HCT116 (cell line): ENCODE measurements around the gene ANXA8. TPM values are rescaled to one million over a fixed set of nuclear protein-coding genes. Genes with fewer than 3 reads are reported as not detected.

Experiments
- ATAC-seq: fragments of 200-7000 bp; cut with Tn5 transposase; 2 replicates; pipeline ENCODE4 v1.9.1; 2020; ENCODE audit warnings: mild to moderate bottlenecking, moderate library complexity
- BruUV-seq: library from RNA; stranded (reverse); fragments of 400-500 nt; replicated peaks from 2 replicates; lab custom pipeline; 2021; lab: Mats Ljungman, UMichigan
- CTCF ChIA-PET: fragments of 300-600 bp; sonication (Branson Sonifier 250); formaldehyde crosslinking; loops from one replicate; lab custom pipeline; 2021; ENCODE audit warnings: antibody characterized with exemption; lab: Charles Lee
- POLR2A ChIA-PET: fragments of 300-600, 350-600 bp; sonication (Branson Sonifier 250); formaldehyde crosslinking; loops from one replicate; lab custom pipeline; 2021; ENCODE audit warnings: antibody characterized with exemption; lab: Charles Lee
- RAD21 ChIA-PET, 2 experiments: fragments of 300-600 bp; sonication (Branson Sonifier 250); formaldehyde crosslinking; loops; one replicate each; lab custom pipeline; 2023; ENCODE audit warnings: low total read pairs in 2 of 2; ENCODE audit not compliant: uncharacterized antibody in 2 of 2, unreplicated experiment in 2 of 2, low non-redundant PET in 1 of 2; lab: Charles Lee
- DNase-seq: peaks from one replicate; pipeline ENCODE4 v3.0.0-alpha.2; 2010; ENCODE audit warnings: low read depth, low spot score
- H2AFZ ChIP-seq: fragments of 200-600 bp; shearing (Covaris generic), sonication (generic); 2 replicates; pipeline ENCODE4 v1.6.1; 2017; ENCODE audit warnings: low read depth, mixed run types, mixed read lengths, antibody characterized with exemption, low read length; ENCODE audit not compliant: poor library complexity, severe bottlenecking
- H3K27ac ChIP-seq: 2 replicates; pipeline ENCODE4 v1.5.1; 2012; ENCODE audit warnings: low read depth, low read length
- H3K27me3 ChIP-seq: fragments of 200-600 bp; sonication (generic); 2 replicates; pipeline ENCODE4 v1.6.1; 2016; ENCODE audit warnings: mixed run types, low read length, mixed read lengths; ENCODE audit not compliant: insufficient read depth
- H3K36me3 ChIP-seq, 2 experiments: fragments of 200-500 bp in 1 of 2; fragments of 200-600 bp in 1 of 2; sonication (Bioruptor generic) in 1 of 2; sonication (generic) in 1 of 2; 2 replicates each; pipeline versions ENCODE4 v1.5.1 to v1.6.1; 2014 to 2016; ENCODE audit warnings: low read length in 2 of 2, inconsistent platforms in 1 of 2, mixed read lengths in 1 of 2, mixed run types in 1 of 2; ENCODE audit not compliant: insufficient read depth in 2 of 2, control insufficient read depth in 1 of 2
- H3K4me1 ChIP-seq, 2 experiments: fragments of 200-600 bp in 1 of 2; sonication (generic) in 1 of 2; 2 replicates each; pipeline versions ENCODE4 v1.5.1 to v1.6.1; 2012 to 2017; ENCODE audit warnings: low read length in 2 of 2, inconsistent platforms in 1 of 2, mild to moderate bottlenecking in 1 of 2, mixed read lengths in 1 of 2, mixed run types in 1 of 2, moderate library complexity in 1 of 2; ENCODE audit not compliant: insufficient read depth in 2 of 2, control insufficient read depth in 1 of 2
- H3K4me2 ChIP-seq: fragments of 200-600 bp; sonication (generic); 2 replicates; pipeline ENCODE4 v1.6.1; 2017; ENCODE audit warnings: mixed run types, low read length, mixed read lengths
- H3K4me3 ChIP-seq, 2 experiments: fragments of 200-600 bp in 1 of 2; sonication (generic) in 1 of 2; replicated peaks in 1 of 2; 2 replicates each; pipeline ENCODE4 v1.5.1; 2011 to 2016; ENCODE audit warnings: low read length in 2 of 2, control low read depth in 1 of 2, low read depth in 1 of 2, mild to moderate bottlenecking in 1 of 2, mixed read lengths in 1 of 2, mixed run types in 1 of 2
- H3K79me2 ChIP-seq: fragments of 200-600 bp; sonication (generic); 2 replicates; pipeline ENCODE4 v1.6.1; 2017; ENCODE audit warnings: mild to moderate bottlenecking, mixed run types, low read length, moderate library complexity, mixed read lengths; ENCODE audit not compliant: insufficient read depth
- H3K9ac ChIP-seq: fragments of 200-600 bp; sonication (generic); 2 replicates; pipeline ENCODE4 v1.6.1; 2016; ENCODE audit warnings: low read length, mixed read lengths
- H3K9me2 ChIP-seq: fragments of 200-600 bp; sonication (generic), shearing (Covaris generic); 2 replicates; pipeline ENCODE4 v1.6.1; 2017; ENCODE audit warnings: mixed run types, mild to moderate bottlenecking, moderate library complexity; ENCODE audit not compliant: insufficient read depth
- H3K9me3 ChIP-seq, 2 experiments: fragments of 200-500 bp in 1 of 2; fragments of 200-600 bp in 1 of 2; sonication (Bioruptor generic) in 1 of 2; sonication (generic) in 1 of 2; 2 replicates each; pipeline ENCODE4 v1.6.1; 2014 to 2017; ENCODE audit warnings: low read length in 2 of 2, mixed read lengths in 2 of 2, inconsistent platforms in 1 of 2, low read depth in 1 of 2, mild to moderate bottlenecking in 1 of 2, mixed run types in 1 of 2, moderate library complexity in 1 of 2; ENCODE audit not compliant: control insufficient read depth in 1 of 2, insufficient read depth in 1 of 2
- H4K20me1 ChIP-seq: fragments of 200-600 bp; sonication (generic), shearing (Covaris generic); 2 replicates; pipeline ENCODE4 v1.6.1; 2017; ENCODE audit warnings: mixed run types, mild to moderate bottlenecking, moderate library complexity; ENCODE audit not compliant: insufficient read depth
- EGR1 ChIP-seq: IDR thresholded peaks from 2 replicates; pipeline ENCODE4 v1.6.1; 2012; ENCODE audit warnings: low read depth
- EZH2 ChIP-seq: fragments of 200-600 bp; sonication (generic); IDR thresholded peaks from 2 replicates; pipeline ENCODE4 v1.6.1; 2017; ENCODE audit warnings: antibody characterized with exemption, mixed run types
- FOSL1 ChIP-seq: IDR thresholded peaks from 2 replicates; pipeline ENCODE4 v1.6.1; 2012; ENCODE audit warnings: low read depth
- JUND ChIP-seq: IDR thresholded peaks from 2 replicates; pipeline ENCODE4 v1.6.1; 2012
- POLR2AphosphoS5 ChIP-seq: IDR thresholded peaks from 2 replicates; pipeline ENCODE4 v1.6.1; 2011; ENCODE audit warnings: mild to moderate bottlenecking, low read depth, low read length, moderate library complexity
- RAD21 ChIP-seq: IDR thresholded peaks from 2 replicates; pipeline ENCODE4 v1.6.1; 2012; ENCODE audit warnings: low read depth, mild to moderate bottlenecking
- SIN3A ChIP-seq: IDR thresholded peaks from 2 replicates; pipeline ENCODE4 v1.6.1; 2012; ENCODE audit warnings: low read depth
- ZFX ChIP-seq: fragments of 450-650 bp; IDR thresholded peaks from 2 replicates; pipeline ENCODE4 v1.6.1; 2017
- ZNF274 ChIP-seq: fragments of 200-500 bp; sonication (Bioruptor generic); IDR thresholded peaks from 2 replicates; pipeline ENCODE4 v1.6.1; 2014; ENCODE audit warnings: mild to moderate bottlenecking, low read depth, low read length, inconsistent platforms
- intact Hi-C: fragments of 100-400 bp; cut with micrococcal nuclease; formaldehyde crosslinking; loops from 2 replicates; pipeline ENCODE4 v1.10.0; 2022
- total RNA-seq: library from RNA; stranded (reverse); gene quantifications from one replicate; pipeline ENCODE4 v1.2.1, GENCODE V29; 2021; ENCODE audit not compliant: unreplicated experiment
- TF ChIP-seq, protein P1 (sequence below): IDR thresholded peaks from 2 replicates; pipeline ENCODE4 v1.6.1; 2012
- TF ChIP-seq, protein P2 (sequence below): IDR thresholded peaks from 2 replicates; pipeline ENCODE4 v1.6.1; 2012
- TF ChIP-seq, protein P3 (sequence below): IDR thresholded peaks from 2 replicates; pipeline ENCODE4 v1.6.1; 2012; ENCODE audit warnings: low read depth

Gene ANXA8
- total RNA-seq, 1 experiment from 2014 or later, result 0.25 TPM

DNA sequence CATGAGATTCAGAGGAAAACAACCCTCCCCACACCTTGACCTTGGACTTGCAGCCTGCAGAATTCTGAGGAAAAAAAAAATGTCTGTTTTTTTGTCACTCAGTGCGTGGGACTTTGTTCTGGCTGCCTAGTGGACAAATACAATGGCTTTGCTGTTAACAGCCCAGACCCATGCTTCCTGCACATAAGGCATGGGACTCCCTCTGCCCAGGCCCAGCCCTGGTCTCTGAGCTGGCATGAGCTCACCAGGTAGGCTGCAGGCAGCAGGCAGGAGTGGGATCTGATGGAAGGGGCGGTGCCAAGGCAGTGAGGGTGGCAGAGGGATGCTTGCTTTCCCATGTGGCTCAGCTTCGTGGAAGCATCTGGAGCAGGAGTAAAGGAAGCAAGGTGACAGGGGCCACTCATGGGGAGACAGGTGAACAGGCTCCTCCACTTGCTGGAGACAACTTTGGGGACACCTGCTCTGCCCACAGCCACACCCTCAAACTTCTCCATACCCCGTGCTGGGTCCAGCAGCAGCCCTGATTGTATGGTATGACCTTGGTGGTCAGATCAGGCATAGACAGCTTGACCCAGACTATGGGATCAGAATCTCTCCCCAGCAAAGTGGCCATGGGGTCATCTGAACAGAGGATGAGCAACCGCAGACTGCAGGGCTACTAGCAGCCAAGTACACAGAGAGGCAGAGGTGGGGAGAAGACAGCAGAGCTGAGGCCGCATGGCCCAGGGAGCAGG is 27.0 kb downstream of the ANXA8 start:
- Histone ChIP-seq H3K27me3 (no peaks in the 10 kb centered on the region), H3K4me3 (no peak overlapping the region), H3K36me3 (no peaks in the 10 kb centered on the region), H3K9me2 (no peaks in the 10 kb centered on the region), H3K9me3 (no peaks in the 10 kb centered on the region), H3K4me1 (peaks cover 0 to 15% of the 10 kb centered on the region in 2 experiments; a peak in 2 of 4 replicates), H3K27ac (no peak overlapping the region), H2AFZ (no peak overlapping the region), H3K4me2 (no peak overlapping the region), H4K20me1 (no peaks in the 10 kb centered on the region), H3K9ac (no peak overlapping the region), H3K79me2 (no peaks in the 10 kb centered on the region)
- no peak for TF ChIP-seq EGR1
- RAD21 ChIA-PET, result no interaction called here
- no peak for ATAC-seq
- DNase-seq, result no peak
- CTCF ChIA-PET, result no interaction called here
- POLR2A ChIA-PET, result no interaction called here
- BruUV-seq, result no TSS peak
- intact Hi-C loops, result no loop called here

DNA sequence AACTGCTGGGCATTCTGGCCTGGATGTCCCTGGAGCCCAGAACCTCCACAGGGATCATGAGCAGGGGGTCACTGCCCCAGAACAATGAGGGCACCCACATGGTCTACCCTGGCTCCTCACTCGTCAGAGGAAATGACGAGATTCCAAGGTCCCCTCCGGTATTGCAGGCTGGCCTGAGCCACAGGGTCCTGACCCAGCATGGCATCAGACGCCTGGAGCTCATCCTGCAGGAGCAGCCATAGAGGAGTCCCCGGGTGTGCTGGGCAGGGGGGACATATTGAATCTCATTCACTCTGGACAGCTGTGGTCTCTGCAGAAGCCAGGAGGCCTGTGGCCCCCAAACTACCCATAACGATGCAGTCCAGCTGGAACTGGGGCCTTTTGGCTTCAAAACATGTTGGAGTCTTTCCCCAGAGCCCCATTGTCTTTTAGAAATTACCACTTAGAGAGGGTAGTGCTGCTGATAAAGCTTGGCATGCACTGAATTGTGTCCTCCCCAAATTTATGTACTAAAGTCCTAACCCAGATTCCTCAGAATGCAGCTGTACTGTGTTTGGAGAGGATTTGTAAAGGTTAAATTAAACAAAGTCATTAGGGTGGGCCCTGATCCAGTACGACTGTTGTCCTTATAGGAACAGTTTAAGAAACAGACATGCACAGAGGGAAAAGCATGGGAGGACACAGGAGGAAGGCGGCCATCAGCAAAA is 27.7 kb downstream of the ANXA8 start:
- Histone ChIP-seq H4K20me1 (no peaks in the 10 kb centered on the region), H3K9ac (no peak overlapping the region), H3K9me2 (no peaks in the 10 kb centered on the region), H3K79me2 (no peaks in the 10 kb centered on the region), H3K27ac (no peak overlapping the region), H3K9me3 (no peaks in the 10 kb centered on the region), H3K4me2 (no peak overlapping the region), H2AFZ (no peak overlapping the region), H3K36me3 (no peaks in the 10 kb centered on the region), H3K4me1 (peaks cover 0 to 12% of the 10 kb centered on the region in 2 experiments; a peak in 2 of 4 replicates), H3K4me3 (no peak overlapping the region), H3K27me3 (no peaks in the 10 kb centered on the region)
- TF ChIP-seq, protein P1, sequence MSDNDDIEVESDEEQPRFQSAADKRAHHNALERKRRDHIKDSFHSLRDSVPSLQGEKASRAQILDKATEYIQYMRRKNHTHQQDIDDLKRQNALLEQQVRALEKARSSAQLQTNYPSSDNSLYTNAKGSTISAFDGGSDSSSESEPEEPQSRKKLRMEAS, result no peak
- TF ChIP-seq RAD21, result no peak
- TF ChIP-seq ZNF274, result no peak
- TF ChIP-seq EGR1, result no peak
- TF ChIP-seq JUND, result no peak
- TF ChIP-seq ZFX, result no peak
- TF ChIP-seq SIN3A, result no peak
- TF ChIP-seq, protein P2, sequence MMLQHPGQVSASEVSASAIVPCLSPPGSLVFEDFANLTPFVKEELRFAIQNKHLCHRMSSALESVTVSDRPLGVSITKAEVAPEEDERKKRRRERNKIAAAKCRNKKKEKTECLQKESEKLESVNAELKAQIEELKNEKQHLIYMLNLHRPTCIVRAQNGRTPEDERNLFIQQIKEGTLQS, result no peak
- no peak for TF ChIP-seq POLR2AphosphoS5
- TF ChIP-seq EZH2, result no peak
- no peak for TF ChIP-seq FOSL1
- TF ChIP-seq, protein P3, sequence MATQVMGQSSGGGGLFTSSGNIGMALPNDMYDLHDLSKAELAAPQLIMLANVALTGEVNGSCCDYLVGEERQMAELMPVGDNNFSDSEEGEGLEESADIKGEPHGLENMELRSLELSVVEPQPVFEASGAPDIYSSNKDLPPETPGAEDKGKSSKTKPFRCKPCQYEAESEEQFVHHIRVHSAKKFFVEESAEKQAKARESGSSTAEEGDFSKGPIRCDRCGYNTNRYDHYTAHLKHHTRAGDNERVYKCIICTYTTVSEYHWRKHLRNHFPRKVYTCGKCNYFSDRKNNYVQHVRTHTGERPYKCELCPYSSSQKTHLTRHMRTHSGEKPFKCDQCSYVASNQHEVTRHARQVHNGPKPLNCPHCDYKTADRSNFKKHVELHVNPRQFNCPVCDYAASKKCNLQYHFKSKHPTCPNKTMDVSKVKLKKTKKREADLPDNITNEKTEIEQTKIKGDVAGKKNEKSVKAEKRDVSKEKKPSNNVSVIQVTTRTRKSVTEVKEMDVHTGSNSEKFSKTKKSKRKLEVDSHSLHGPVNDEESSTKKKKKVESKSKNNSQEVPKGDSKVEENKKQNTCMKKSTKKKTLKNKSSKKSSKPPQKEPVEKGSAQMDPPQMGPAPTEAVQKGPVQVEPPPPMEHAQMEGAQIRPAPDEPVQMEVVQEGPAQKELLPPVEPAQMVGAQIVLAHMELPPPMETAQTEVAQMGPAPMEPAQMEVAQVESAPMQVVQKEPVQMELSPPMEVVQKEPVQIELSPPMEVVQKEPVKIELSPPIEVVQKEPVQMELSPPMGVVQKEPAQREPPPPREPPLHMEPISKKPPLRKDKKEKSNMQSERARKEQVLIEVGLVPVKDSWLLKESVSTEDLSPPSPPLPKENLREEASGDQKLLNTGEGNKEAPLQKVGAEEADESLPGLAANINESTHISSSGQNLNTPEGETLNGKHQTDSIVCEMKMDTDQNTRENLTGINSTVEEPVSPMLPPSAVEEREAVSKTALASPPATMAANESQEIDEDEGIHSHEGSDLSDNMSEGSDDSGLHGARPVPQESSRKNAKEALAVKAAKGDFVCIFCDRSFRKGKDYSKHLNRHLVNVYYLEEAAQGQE, result no peak
- ChIA-PET CTCF (no interaction called here), RAD21 (no interaction called here), POLR2A (no interaction called here)
- intact Hi-C loops, result no loop called here
- no TSS peak for BruUV-seq
- ATAC-seq, result no peak
- DNase-seq, result no peak
